Central memory CD4-positive, alpha-beta T cell (primary cell): ENCODE data around the gene BIRC3.
"Not testable (repeated sequence)": the region's sequence is repeated elsewhere in the genome, so short reads cannot be mapped to it uniquely, and the experiment has no call there.

Experiments
- DNase-seq: peaks from one replicate; pipeline ENCODE4 v3.0.0; 2022

The BIRC3 gene

GRCh38 chr11:102330231-102330630 lies 12.9 kb downstream of the BIRC3 start:
- DNase-seq, result no peak

DNA sequence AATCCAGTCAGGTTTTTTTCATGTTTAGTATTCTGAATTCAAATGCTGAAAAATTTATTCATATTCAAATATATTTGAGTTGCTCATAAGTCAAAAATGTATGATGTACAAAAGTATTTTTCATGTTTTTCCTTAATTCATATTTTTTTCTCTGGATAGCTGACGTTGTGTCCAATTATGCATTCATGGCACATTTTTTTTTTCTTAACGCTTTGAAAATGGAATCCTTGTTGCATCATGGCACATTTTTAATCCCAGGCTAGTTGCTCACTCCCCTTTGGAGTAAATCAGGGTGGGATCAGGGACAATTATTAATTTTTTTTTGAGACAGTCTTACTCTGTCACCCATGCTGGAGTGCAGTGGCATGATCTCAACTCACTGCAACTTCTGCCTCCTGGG lies 14.1 kb downstream of the BIRC3 start:
- DNase-seq, result no peak

- DNase-seq, result no peak
Observed at GRCh38 chr11:102332611-102332994, 15.3 kb downstream of the BIRC3 start.

DNA sequence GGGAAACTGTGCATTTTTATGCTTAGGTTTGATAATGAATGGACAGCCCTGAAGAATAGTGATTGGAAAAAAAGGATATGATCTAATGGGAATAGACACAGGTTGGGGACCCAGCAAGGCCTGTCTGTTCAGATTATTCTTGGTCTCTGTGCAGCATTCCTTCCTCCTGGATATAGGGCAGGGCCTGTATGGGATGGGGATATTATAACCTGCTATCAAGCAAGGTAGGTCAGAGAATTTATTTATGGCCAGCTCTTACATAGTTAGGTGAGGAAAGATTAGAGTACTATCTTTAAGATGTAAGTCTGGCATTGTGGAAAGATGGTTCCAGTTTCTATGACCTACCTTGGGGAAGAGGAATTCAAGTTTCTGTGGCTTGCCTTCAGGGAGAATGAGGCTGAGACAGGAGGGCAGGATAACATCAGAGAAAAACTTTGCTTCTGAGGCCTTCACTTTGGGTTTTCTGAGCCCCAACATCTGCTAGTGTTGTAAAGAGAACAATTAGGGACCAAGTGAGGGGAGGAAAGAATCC lies 21.3 kb downstream of the BIRC3 start:
- no peak for DNase-seq

GRCh38 chr11:102341311-102341710 lies 24.0 kb downstream of the BIRC3 start:
- not testable (repeated sequence) for DNase-seq

DNA sequence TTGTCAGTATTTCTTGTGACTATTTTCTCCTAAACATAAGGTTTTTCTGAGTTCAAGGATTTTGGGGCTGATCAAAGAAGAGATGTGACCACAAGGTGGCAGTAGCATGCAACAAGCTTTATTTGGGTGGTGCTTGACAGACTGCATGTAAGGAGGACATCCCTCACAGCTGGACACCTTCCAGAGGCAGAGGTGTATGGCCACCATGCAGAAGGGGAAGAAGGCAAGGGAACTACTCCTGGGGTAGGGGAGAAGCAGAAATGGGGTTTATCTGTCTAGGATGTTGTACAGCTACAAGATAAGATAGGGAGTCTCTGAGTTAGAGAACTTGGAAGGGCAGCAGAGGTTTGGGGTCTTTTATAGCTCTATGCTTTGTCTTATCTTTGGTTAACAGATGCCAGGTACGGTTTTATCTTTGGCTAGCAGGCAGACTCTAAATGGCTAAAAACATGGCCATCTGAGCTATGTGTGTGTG lies 24.6 kb downstream of the BIRC3 start:
- DNase-seq, result peak; percentile 63

GRCh38 chr11:102343809-102344208 lies 26.5 kb downstream of the BIRC3 start:
- DNase-seq, result no peak

GRCh38 chr11:102345904-102346303 lies 28.6 kb downstream of the BIRC3 start:
- DNase-seq, result no peak

- no peak for DNase-seq
Observed at GRCh38 chr11:102346456-102346747, 29.1 kb downstream of the BIRC3 start.

DNA sequence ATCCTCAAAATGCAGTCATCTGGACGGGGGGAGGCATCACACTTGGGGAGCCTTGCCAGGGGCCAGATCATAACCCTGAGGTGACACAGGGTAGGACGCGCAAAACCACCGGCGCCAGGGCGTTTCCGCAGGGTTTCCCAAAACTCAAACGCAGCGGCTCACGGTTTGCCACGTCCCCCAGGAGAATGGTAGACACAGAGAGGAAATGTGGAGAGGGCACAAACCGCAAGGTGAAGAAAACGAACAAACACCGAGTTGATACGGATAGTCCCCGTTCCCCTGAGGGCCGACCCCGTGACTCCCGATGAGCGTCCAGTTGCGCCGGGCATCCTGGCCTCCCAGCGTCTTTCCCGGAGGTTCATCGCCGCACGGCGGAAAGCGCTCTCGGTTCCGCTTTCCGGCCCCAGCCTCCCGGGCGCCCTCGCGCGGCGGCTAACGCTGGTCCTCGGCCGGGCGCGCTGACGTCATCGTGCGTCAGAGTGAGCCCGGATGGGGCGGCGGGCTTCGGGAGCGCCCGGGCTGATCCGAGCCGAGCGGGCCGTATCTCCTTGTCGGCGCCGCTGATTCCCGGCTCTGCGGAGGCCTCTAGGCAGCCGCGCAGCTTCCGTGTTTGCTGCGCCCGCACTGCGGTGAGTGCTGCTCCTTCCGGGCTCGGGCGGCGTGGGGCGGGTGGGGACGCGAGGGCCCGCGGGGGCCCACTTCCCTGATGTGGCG lies 29.6 kb downstream of the BIRC3 start, which contains the start of gene BIRC2:
TSS of gene BIRC2 (plus strand) at position 467 of the 714 bp plus-strand sequence. CDS start 2,641 bp downstream, outside the sequence.
- peak; percentile 95 for DNase-seq

DNA sequence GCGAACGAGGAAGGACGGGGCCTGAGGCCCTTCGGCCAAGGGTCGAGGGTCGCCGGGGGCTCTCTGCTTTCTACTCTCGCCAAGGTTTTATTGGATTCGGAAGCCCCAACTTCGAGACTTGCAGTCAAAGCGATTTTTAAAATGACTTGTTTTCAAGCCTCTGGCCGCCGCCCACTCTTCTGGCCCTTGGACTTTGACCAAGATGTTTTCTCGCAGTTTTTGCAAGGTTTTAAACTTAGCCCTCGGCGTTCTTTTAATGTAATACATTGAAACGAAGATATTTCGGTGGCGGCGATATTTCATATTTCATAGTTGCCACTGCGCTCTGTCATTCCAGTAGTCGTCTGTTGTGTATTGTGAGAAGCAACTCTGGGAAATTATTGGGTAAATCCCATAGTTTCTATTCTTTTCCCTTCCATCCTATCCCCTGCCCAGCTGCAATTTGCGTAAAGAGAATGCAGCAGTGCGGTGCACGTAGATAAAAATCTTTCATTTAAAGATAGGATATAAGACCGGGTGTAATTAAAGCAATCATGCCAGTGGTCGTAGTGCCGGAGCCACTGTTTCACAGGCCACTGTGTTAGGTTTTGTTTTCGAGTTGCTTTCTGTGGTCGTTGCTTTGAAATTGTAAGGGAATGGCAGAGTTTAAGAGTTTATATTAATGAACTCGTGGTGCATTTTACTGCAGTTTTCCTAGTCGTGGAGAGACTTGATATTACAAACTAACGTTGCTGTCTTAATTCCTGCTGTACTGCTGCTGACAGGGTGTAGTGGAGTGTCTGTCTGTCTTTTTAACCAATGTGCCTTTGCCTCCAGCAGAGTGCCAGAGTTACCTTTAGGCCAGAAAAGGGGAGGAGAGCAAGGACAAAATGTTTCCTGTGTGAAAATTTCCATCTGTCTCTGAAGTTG lies 30.4 kb downstream of the BIRC3 start:
- peak; percentile 28 for DNase-seq

GRCh38 chr11:102357116-102357515 lies 39.8 kb downstream of the BIRC3 start:
- no peak for DNase-seq

GRCh38 chr11:102359372-102359771 lies 42.1 kb downstream of the BIRC3 start:
- DNase-seq, result no peak

- peak; percentile 58 for DNase-seq
Observed at GRCh38 chr11:102360681-102361080, 43.4 kb downstream of the BIRC3 start.

DNA sequence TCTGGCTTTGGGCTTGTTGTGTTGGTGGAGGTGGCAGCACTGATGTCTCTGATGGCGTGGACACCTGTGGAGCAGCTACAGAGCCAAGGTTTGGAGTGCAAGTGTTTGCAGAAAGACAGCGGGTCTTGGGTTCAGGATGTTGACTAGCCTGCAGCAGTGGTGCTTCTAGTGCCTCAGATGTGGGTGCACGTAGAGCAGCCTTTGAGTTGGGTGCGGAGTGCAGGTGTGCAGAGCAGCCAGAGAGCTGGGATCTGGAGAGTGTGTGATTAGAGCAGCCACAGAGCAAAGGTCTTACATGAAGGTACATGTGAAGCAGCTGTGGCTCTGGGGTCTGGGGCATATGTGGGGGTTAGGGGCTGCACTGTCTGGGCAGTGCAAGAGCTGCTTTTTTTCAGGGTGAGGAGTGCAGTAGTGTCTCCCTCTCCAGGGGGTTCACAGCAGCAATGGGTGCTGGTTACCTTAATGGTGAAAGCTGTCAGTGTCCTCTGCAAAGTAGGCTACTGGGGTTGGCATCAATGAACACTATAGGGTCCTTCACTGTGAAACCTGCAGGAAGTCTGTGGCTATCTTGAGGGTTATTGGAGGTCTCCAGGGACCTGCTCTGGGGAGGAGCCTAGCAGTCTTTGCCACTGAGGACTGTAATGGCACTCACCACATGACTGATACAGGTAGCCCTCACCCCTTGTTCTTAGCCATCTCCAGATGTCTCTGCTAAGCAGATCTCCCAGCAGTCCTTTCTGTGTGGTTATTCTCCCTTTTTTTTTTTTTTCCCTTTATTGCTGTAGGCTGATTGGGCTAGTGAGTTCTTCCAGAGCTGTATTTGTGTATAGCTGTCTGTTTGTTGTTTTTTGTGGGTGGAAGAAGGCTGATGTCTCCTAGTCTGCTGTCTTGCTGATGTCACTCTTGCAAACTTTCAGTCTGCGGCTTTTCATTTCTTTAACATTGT lies 44.1 kb downstream of the BIRC3 start:
- DNase-seq, result peak; percentile 73

DNA sequence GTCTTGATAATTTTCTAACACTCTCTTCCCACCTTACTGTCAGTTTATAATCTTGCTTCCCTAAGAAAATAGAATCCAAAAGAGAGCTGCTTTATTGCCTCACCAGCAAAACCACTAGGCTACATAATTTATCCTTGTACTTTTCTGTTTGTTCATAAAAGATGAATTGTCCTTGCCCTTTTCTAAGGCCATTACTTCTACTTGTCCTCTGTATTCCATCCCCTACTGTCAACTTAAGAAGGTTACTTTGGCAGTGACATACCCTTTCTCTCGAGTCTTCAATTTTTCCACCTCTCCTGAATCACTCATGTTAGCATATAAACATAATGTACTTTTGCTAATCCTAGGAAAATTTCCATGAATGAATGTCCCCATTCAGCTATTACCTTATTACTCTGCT lies 47.7 kb downstream of the BIRC3 start:
- no peak for DNase-seq

DNA sequence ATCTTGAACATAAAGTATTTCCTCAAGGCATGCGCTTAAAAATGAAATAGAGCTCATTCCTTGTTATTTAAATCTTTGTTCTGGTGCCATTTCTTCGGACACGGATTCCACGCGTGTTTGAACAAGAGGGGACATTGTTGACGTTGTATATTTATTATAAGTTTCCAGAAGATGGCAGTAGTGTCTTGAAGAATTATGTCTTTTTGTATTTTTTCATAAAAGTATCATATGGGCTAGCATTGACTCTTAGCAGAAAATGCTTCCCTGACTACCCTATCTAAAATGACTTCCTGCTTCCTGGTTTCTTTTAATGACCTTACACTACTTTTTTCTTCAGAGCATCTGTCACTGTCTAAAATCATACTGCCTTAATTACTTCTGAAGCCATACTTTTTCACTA lies 50.1 kb downstream of the BIRC3 start:
- peak; percentile 45 for DNase-seq

GRCh38 chr11:102368472-102368871 lies 51.2 kb downstream of the BIRC3 start:
- no peak for DNase-seq

DNA sequence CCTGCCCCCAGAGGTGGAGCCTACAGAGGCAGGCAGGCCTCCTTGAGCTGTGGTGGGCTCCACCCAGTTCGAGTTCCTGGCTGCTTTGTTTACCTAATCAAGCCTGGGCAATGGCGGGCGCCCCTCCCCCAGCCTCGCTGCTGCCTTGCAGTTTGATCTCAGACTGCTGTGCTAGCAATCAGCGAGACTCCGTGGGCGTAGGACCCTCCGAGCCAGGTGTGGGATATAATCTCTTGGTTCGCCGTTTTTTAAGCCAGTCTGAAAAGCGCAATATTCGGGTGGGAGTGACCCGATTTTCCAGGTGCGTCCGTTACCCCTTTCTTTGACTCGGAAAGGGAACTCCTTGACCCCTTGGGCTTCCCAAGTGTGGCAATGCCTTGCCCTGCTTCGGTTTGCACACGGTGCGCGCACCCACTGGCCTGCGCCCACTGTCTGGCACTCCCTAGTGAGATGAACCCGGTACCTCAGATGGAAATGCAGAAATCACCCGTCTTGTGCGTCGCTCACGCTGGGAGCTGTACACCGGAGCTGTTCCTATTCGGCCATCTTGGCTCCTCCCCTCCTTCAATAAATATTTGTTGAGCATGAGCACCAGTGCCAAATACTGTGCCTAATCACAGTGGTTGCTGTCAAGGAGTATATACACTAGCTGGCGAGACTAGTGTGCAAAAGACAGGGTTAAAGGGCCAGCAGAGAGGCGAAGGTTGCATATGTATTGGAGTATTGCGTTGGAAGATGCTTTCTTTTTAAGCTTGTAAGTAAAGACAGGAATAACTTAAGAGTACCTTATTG lies 57.5 kb downstream of the BIRC3 start:
- not testable (repeated sequence) for DNase-seq

DNA sequence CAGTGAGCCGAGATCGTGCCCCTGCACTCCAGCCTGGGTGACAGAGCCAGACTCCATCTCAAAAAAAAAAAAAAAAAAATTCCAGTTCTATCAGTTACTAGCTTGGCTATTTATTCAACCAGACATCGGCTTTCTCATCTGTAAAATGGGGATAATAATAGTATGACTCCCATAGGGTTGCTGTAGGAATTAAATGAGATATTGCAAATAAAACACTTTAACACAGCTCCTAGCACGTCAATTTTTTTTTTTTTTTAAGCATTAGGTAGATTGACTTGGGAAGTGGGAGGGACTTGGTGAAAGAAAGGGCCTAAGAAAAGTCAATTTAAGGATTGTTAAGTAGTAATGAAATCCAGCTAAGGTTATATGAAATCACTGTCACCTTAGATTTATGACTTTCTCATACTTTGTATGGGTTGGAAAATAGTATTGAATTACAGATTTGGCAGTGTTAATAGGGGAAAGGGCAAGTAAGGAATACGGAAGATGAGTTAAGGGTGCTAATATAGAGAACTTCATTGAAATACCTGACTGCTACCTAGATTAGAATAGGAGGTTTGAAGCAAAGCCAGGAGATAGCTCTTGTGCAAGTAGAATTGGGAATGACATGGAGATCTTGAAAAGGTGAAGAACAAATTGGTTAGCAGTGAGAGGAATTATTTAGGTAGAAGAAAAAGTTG lies 58.6 kb downstream of the BIRC3 start:
- DNase-seq, result no peak

GRCh38 chr11:102377891-102378290 lies 60.6 kb downstream of the BIRC3 start:
- no peak for DNase-seq
